Amygdala (tissue), 56 donors: Measurements from ENCODE around the gene ATP6V1F.

Source experiments
- DNase-seq, 56 donors: peaks; one replicate each; lab custom pipeline; 2025; lab: John Stamatoyannopoulos, UW

Gene ATP6V1F

DNA sequence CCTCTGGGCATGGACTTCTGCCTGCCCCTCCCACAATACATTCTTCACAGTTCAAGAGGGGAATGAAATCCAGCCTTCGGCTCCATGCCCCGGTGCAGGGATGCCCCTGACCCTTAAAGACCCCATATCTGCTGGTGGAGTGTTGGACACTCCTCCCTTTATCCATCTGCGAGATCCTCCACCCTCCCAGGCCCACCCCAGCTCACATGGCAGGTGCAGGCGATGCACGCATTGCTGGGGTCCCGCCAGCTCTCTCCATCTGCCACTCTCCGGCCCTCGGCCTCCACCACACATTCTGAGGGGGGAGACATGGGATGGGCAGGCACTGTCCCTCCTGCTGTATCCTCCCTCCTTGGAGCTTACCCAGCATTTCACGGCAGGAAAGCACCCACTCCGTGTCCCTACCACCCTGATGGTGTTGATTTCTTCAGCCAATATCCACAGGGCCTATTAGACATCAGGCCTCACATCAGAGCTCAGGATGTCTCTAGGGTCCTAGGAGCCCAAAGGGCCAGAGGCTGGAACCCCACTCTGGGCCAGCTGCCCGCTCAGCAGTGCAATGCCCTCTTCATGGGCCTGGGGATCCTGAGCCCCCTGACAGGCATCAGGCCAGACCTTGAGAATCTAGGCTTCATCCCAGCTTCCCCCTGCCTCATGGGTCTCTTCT lies 18.3 kb downstream of the ATP6V1F start:
- no peak for DNase-seq

DNA sequence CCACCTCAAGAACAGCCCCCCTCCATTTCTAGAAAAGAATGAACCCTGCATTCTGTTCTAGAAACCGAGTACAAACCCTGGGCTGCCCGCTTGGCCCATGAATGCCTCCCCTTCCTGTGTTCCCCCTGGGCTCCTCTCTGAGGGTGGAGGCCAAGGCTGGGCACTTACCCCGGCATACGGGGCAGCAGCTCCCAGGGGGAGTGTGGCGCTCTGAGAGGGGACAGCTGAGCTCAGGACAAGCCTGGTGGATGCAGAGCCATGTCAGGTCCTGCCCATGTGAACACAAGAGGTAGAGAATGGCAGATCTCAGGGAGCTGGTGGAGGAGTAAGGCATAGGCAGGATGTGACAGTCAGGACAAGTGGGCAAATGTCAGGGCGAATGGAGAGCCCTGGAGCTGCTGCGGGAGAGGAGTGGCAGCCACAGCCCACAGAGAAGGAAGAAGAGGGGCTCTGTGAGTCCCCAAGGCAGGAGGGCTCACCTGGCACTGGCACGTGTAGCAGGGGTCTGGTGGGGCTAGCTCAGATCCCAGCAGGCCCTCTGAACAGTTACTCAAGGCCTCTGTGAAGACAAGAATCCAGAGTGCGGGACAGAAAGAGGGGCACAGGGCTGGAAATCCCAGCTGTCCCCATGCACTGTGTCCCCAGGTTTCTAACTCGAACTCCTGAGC lies 18.9 kb downstream of the ATP6V1F start:
- DNase-seq: no peak

DNA sequence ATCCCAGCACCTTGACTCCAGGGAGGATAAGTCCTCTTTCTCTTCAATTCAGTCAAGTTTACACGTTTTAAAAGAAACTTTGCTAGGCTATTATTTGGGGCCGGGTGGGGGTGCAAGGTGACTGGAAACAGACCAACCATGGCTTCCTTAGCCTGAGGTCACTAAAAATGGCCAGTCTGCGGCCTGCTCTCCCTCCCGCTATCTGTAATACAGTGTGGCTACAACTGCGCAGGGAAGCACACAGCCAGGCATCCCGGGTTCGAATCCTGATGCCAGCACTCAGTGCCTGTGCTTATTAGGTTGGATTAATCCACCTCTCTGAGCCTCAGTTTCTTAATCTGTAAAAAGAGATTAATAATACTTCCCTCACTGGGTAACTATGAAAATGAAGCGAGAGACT lies 19.5 kb downstream of the ATP6V1F start:
- no peak for DNase-seq

DNA sequence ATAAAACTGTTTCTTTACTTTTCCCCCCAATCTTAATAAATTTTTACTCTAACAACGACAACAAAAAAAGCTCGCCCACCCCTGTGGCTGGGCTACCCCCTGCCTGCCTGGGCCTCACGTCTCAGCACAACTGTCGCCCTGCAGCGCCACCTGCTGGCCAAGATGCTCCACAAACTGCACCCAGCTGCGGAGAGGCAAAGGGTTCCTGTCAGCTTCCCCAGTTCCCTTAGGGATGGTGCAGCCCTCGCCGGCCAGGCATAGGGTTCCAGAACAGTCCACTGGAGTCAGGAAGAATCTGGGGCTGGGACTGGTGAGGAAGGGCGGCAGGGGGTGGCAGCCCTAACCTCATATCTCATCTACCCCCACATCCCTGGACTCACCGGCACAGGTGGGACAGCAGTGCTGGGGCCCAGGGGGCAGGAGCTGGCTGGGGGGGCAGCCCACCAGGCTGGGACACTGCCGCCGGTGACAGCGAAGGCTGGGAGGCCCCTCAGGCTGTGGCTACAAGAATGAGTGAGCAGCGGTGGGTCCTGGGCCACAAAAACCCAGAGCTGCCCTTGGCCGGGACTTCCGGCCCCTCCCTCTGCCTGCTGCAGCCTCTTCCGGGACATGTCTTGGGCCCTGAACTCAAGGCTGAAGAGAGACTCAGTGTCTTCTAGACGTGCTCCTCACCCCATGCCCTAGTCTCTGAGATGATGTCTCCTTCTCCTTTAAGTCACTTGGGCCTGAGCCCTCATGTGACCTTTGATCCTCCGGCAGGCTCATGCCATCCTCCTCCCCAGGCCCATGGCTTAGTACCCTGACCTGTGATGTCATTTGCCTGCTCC lies 21.2 kb downstream of the ATP6V1F start:
- peak in 52 of 56 donors; percentile 6 to 86 (median 47) for DNase-seq

DNA sequence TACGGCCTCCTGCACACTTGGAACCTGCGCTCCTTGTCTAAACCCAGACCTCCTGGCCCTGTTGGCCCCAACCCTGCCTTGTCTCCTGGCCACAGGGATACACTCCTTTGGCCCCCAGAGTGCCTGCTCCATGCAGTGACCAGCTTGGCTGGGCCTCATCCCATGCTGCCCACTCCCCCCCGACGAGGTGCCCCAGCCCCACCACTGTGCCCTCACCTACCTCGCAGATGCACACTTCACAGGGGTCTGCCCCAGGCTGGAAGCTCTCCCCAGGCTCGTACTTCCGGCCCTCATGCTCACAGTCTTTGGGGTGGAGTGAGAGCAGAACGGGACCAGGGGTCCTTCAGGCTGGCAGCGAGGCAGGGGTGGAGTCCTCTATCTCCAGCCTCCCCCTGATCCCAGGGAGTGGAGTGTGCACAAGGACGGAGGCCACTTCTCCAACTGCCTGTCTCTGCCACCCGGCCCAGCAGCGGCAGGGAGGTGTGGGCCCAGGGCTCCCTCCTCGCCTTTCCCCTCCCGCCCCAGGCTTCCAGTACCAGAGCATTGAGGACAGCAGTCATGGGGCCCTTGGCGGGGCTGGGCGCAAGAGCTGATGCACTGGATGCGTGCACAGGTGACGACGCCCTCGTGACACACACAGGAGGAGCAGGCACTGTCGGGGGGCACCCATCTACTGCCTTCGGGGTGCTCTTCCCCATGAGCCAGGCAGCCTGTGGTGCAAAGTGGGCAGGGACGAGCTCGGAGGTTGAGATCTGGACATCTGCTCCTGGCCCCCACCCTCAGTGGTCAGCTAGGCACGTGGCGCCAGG lies 22.1 kb downstream of the ATP6V1F start:
- no peak for DNase-seq

DNA sequence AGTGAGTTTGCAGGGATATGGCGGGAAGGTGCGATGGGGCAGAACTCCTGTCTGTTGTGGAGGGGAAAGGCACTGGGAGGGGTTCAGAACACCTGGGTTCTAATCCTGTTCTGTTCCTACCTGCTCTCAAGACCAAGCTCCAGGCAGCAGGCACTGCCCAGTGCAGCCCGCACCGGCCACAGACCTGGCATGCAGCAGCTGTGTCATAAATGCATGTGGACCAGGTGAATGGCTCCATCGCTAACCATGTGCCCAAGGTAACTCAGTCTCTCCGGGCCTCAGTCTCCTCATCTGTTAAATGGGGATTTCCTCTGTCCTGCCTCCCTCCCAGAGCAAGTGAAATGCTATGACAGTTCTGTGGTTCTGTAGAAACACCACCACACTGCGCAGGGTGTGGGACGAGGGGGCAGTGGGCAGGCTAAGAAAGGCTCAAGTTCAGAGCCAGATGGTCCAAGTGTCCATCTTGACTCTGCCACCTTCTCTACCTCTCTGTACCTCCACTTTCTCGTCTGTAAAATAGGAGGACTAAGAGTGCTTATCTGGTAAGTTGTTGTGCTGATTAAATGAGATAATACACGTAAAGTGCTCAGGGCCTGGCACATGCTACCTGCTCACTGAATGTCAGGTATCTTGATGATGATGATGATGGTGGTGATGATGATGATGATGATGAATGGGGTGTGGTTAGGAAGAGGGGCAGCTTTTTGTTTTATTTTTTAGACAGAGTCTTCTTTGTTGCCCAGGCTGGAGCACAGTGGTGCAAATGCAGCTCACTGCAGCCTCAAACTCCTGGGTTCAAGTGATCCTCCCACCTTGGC lies 22.9 kb downstream of the ATP6V1F start:
- DNase-seq: no peak

DNA sequence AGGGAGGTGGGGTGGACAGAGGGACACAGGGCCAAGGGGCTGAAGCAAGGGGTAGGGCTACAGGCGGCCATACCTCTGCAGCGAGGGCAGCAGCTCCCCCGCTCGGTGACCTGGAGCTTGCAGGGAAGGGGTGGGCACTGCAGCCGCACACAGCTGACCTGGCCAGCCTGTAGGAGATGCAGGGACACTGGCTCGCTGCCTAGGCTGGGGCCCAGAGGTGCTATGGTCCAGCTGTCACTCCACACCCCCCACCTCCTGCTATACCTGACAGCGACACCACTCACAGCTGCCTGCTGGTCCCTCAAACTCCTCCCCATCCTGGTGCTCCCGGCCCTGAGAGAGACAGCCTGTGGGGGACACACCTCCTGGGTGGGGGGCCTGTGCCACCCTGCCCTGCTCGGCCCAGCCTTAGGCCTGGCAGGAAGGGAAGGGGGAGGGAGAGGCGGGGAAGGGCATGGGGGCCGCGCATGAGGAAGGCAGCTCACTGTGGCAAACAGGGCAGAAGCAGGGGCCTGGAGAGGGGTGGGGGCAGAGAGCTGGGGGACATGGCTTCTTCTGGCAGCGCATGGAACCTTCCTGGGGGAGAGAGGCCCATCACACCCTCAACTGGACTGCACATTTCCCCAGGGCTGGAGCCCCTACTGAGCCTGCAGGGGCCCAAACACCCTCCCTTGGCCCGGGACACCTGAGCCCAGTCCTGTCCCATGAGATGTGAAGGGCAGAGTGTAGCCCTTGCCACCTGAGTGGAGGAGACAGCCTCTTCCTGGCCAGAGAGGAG lies 23.9 kb downstream of the ATP6V1F start:
- no peak for DNase-seq

DNA sequence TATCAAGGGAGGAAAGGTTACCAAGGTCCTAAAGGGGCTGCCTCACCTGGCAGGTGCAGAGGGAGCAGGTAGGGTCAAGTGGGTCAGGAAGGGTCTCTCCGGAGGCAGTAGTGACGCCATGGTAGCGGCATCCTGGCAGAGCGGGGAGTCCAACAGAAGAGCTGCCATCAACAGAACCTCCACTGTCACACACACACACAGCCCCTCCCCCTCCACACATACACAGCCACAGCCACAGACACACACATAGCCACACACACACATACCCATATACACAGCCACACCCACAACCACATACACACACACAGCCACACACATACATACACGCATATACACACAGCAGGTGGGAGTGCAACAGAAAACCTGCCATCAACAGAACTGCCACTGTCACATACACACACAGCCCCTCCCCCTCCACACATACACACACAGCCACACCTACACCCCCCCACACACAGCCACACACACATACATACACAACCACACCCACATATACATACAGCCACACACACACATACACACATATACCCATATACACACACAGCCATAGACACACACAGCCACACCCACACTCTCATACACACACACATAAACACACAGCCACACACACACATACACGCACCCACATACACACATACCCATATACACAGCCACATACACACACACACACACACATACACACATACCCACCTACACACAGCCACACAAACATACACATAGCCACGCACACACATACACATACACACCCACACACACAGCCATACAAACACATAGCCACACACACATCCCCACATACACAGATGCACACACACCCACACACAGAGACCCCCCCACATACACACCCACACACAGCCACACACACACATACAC lies 24.7 kb downstream of the ATP6V1F start:
- DNase-seq: no peak

DNA sequence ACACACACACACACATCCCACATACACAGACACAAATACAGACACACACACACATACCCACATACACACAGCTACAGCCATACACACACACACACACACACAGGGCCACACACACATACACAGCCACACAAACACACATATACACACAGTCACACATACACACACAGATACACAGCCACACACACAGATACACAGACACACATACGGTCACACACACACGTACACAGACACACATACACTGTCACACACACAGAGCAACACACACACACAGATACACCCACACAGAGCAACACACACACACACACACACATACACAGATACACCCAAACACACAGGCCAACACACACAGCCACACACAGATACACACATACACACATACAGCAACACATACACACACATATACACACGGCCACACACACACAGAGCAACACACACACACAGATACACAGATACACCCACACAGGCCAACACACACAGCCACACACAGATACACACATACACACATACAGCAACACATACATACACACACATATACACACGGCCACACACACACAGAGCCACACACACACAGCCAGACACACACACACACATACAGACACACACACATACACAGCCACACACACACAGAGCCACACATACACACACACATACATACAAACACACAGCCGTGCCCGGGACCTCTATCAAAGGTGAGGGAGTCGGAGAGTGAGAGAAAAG lies 25.5 kb downstream of the ATP6V1F start:
- no peak for DNase-seq

DNA sequence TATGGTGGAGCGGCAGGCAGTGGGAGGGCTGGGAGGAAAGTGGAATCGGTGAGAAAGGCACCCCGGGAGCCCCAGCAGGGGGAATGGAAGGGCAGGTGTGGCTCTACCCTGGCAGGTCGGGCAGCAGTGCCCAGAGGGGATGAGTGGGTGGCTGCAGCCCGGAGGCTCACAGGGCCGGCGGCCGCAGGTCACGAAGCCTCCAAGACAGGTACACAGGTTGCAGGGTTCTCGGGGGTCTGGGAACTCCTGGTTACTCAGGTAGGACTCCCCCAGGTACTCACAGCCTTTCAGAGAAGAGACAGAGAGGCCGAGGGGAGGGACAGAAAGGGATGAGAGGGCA lies 26.1 kb downstream of the ATP6V1F start:
- DNase-seq: no peak

DNA sequence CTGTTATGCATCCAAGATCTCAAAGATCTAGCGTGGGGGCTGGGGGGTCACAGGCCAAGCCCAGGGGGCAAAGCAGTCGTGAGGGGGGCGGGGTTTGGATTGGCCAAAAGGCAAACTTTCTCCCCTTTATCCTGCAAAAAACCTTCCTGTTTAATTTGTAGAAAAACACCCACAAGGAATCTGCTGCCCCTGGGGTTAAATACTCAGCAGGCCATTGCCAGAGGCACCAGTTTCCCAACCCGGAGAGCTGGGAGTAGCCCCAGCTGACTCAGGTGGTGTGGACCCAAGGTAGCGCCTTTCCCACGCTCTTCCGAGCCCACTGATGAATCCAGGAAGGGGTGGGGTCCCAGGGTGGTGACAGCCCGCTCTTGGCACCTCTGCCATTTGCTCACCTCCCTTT lies 26.5 kb downstream of the ATP6V1F start:
- DNase-seq: no peak

DNA sequence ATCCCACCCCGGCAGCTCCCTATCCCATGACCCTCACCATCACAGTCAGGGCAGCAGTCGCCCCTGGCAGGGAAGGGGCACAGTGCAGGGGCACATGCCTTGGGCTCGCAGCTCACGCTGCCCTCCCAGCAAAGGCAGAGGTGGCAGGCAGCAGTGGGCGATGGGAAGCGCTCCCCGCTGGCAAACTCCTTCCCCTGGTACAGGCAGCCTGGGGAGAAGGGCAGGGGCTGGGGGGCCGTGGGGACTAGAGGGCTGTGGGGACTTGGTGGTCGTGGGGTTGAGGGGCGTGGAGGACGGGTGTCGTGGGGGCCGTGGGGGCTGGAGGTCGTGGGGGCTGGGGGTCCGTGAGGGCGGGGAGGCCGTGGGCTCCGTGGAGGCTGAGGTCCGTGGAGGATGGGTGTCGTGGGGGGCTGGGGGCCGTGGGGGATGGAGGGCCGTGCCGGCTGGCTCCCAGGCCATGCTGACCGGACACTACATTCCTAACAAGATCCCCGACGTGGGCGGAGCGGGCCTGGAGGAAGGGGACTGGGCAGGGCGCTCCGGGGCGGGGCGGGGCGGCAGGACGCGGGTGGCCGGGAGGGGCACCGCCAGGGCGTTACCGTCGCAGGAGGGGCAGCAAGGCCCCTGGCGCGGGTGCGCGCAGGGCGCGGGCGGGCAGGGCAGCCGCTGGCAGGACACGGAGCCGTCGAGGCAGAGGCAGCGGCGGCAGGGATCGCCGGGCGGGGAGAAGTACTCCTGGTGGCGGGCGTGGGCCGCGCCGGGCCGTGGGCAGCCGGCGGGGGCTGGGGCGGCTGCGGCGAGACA lies 27.9 kb downstream of the ATP6V1F start:
- DNase-seq: no peak

DNA sequence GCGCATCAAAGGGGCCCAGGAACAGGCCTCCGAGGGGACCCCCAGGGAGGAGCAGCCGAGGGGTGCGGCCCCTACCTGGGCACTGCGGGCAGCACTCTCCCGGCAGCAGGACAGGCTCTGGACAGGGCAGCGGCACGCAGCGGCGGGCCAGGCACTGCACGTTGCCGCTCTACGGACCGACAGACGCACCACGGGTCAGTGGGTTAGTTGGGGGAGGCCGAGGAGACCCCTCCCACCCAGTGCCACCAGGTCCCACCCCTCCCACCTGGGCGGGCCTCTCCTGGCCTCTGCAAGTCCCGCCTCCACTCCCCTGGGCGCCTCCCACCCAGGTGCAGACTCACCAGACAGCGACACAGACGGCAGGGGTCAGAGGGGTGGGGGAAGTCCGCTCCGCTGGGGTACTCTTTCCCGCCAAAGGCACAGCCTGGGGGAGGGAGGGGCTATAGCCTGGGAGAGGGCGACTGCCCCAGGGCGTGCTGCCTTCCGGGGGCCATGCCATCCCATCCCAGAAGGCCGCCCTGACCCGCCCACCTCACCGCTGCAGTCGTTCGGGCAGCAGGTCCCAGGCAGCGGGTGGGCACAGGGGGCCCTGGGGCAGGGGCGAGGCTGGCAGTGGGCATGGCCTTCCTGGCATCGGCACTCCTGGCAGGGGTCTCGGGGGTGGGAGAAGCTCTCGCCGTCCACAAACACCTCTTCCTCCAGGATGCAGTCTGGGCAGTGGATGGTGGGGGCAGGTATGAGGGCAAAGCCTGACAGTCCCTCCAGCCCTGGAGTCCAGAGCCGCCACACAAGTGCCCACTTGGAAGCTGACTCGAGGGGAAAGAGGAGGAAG lies 28.7 kb downstream of the ATP6V1F start:
- no peak for DNase-seq

DNA sequence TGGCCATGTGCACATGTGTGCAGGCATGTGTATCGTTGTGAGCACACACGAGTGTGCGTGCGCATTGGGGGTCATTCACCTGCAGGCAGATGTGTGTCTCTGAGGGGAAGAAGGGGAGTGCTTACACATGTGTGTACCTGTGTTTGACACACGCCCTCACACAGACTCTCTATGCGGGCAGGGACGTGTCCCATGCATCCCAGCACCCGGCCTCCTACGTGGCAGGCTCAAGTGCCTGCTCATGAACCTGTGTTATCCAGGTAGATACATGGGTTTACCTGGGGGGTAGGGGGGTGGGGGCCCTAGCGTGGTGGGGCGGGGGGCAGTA lies 29.2 kb downstream of the ATP6V1F start:
- no peak for DNase-seq

DNA sequence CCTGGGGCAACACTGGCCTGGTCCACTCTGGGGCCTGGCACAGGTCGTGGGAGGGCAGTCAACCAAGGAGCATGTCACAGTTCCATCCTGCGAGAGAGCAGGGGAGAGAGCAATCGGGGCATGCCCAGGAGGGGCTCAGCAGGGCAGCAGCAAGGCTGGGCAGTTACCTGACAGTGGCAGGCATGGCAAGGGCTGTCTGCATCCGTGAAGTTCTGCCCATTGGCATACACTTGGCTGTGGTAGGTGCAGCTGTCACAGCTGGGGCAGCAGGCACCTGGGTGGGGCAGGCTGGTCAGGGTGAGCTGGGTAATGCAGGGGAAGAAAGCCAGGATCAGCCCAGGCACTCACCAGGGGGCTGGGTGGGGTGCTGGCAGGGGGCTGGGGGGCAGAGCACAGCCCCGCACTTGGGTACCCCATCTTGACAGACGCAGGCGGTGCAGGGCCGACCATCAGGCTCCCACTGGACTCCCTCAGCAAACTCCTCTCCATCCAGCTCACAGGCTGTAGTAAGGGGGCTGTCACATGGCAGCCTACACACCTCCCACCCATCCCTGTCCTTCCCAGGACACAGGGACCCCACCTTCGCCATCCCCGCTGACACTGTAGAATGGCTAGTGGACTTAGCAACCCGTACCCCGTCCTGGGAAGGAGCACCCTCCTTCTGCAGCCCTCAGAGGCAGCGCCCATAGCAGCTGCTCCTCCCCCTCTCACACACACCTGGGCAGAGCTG lies 30.0 kb downstream of the ATP6V1F start:
- no peak for DNase-seq
